Ovary (tissue), 3 donors: ENCODE data around the gene FAM222B.

Experiments used
- EP300 ChIP-seq: sonication (generic); formaldehyde crosslinking; IDR thresholded peaks from one replicate; pipeline ENCODE4 v1.6.1; 2017; ENCODE audit warnings: antibody characterized with exemption
- POLR2A ChIP-seq: fragments of 450-650 bp; IDR thresholded peaks from one replicate; pipeline ENCODE4 v1.6.1; 2017; ENCODE audit warnings: antibody characterized with exemption, mild to moderate bottlenecking, moderate library complexity
- TF ChIP-seq, protein P1 (sequence below), 3 donors: fragments of 450-650 bp in 2 of 3; fragments of 200-600 bp in 1 of 3; IDR thresholded peaks; one replicate each; pipeline versions ENCODE4 v1.5.1 to v1.8.0; 2016 to 2022; ENCODE audit warnings: antibody characterized with exemption in 3 of 3, mild to moderate bottlenecking in 1 of 3
- donor health status: DM: no; HTN: no; CAD: no.

DNA sequence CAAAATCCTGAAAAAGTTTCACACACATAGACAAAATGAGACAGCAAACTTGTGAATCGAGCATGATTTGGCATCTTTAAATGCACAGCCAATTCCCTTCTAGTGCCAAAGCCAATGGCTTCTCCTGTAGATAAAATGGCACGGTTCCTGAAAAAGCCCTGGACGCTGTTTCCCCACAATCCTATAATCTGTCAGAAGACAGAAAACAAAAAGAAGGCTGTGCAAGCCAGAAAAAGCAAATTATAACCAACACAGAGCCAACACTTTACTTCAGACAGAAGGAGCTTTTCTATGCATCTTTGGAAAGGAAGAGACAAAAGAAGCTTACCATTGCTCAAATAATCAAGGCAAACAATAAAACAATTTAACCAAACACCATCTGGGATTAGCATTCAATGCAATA lies 23.8 kb downstream of the FAM222B start:
- TF ChIP-seq, protein P1, sequence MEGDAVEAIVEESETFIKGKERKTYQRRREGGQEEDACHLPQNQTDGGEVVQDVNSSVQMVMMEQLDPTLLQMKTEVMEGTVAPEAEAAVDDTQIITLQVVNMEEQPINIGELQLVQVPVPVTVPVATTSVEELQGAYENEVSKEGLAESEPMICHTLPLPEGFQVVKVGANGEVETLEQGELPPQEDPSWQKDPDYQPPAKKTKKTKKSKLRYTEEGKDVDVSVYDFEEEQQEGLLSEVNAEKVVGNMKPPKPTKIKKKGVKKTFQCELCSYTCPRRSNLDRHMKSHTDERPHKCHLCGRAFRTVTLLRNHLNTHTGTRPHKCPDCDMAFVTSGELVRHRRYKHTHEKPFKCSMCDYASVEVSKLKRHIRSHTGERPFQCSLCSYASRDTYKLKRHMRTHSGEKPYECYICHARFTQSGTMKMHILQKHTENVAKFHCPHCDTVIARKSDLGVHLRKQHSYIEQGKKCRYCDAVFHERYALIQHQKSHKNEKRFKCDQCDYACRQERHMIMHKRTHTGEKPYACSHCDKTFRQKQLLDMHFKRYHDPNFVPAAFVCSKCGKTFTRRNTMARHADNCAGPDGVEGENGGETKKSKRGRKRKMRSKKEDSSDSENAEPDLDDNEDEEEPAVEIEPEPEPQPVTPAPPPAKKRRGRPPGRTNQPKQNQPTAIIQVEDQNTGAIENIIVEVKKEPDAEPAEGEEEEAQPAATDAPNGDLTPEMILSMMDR (IDR thresholded peaks at IDR 0.05): no peak
- no peak for TF ChIP-seq POLR2A
- TF ChIP-seq EP300: no peak
